SK-N-MC (cell line): ENCODE data around the gene GPR137B.

Experiments
- EZH2 ChIP-seq: fragments of 200-600 bp; sonication (generic); IDR thresholded peaks from one replicate; pipeline ENCODE4 v1.6.1; 2017; ENCODE audit warnings: antibody characterized with exemption
- POLR2AphosphoS5 ChIP-seq: IDR thresholded peaks from 2 replicates; pipeline ENCODE4 v1.6.1; 2012; ENCODE audit warnings: mild to moderate bottlenecking, low read depth, low read length, borderline replicate concordance

DNA sequence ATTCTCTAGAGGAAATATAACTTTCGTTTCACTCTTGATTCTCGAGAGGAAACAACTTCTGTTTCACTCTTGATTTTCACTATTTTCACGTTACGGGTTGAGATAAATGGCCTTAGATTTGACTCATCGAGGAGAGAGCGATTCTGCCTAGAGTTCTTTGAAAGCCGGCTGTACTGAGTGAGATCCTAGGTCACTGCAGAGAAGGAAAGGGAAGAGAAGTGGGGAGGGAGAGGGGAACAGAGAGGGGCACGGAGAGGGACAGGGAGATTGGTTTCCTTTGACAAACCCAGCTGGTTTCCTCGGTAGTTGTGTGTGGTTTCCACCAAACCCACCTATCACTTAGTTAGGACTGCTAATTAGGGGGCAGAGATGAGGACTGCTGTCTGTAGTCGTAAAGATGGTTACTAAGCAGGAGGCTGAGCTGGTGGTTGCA lies 21.6 kb upstream of the GPR137B start:
- TF ChIP-seq EZH2 (no peak), POLR2AphosphoS5 (no peak)
